ENCODE data around the gene ITIH3. TPM values are rescaled to one million over a fixed set of nuclear protein-coding genes. Genes with fewer than 3 reads are reported as not detected.

Gene ITIH3
- total RNA-seq, 1 experiment from 2014 or later, result 4.0 TPM

DNA sequence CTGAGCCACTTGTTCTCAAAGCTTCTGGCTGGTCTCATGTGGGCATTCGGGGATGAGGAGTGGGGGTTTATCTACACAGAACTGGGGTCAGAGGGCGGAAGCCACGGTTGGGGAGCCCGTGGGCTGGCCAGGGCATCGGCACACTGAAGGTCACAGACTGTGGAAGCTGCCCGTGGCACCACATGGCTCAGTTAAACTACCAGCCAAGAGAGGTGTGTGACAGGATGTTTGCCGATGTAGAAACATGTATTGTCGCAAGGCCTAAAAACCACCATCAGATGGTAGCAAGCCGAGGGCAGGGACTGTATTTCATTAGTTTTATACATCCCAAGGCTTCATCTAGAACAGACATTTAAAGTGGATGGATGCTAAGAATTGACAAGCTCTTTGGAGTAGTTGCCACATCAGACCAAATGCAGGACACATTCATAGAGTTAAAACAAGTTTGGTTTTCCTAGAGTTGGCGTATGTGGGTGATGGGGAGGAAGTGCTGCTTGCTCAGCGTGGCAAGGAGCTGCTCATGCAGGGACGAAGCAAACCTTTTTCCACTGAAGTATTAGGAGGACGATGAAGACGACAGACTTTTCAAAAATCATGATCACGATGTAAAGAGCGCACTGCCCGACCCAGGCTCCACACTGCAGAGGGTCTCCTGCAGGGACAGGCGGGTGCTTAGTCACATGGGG is 49.8 kb downstream of the ITIH3 start:
- no peak overlapping the region for H3K4me3 ChIP-seq
- no peak overlapping the region for H3K27ac ChIP-seq
- no peak for DNase-seq (ENCODE audit: low read depth in 1 of 2, low spot score in 2 of 2)
- no peaks in the 10 kb centered on the region for H3K27me3 ChIP-seq (replicated peaks)
- H3K36me3 ChIP-seq, result peaks cover 10% of the 10 kb centered on the region; the same call in 1 of the 2 replicates
- peaks cover 11% of the 10 kb centered on the region for H3K4me1 ChIP-seq (replicated peaks)
- no peaks in the 10 kb centered on the region for H3K9me3 ChIP-seq (replicated peaks)

DNA sequence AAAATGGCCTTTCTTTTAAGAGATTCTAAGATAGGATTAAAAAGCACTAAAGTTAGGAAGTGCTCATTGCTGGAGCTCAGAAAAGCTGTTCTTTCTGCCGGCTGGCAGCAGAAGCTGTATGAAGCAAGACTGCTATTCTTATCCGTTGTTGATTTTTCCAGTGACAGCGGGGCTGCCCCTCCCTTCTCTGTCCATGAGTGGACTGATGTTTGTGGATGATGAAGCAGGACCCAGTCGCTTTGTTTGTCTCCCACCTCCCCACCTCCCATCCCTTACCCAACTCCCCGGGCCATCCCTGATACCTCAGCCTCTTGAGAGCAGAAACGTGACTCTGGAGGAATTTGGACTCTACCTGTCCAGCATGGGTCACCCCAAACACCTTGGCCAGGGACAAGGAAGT is 50.6 kb downstream of the ITIH3 start:
- no peak for DNase-seq (ENCODE audit: low read depth in 1 of 2, low spot score in 2 of 2)
- Histone ChIP-seq H3K27ac (no peak overlapping the region), H3K4me1 (replicated peaks) (peaks cover 11% of the 10 kb centered on the region)

DNA sequence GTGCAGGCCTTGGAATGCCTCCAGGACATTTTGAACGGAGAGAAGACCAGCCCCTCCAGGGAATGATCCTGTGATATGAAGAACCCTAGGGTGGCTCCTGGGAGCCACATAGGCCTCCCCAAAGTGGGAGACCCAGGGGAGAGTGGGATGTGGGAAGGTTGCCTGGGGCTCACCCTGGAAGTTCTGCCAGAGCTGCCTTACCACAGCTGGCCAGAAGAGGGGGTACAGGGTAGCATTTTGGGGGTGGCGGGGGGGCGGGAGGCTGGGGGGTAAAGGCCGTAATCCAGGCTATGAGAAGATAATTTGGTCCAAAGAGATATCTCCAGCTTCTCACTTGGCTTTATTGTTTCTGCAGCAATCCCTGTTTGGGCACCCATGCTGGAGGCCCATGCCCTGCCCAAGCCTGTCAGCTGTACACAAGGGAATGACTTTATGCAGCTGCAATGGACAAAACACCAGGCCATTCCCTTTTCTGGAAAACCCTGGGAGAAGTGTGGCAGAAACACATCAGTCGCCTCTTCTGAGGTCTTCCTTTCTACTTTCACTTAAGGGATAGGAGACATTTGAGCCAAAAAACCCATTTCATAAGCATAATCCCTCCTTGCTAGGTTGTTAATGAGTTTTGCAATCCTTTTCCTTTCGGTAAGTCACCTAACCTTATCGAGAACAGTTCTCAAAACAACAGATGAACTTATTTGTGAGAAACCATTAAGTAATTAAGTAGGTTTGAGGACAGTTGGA is 51.3 kb downstream of the ITIH3 start:
- Histone ChIP-seq H3K27me3 (replicated peaks) (no peaks in the 10 kb centered on the region), H3K4me3 (no peak overlapping the region), H3K9me3 (replicated peaks) (no peaks in the 10 kb centered on the region), H3K27ac (no peak overlapping the region), H3K36me3 (peaks cover 16% of the 10 kb centered on the region), H3K4me1 (replicated peaks) (peaks cover 11% of the 10 kb centered on the region)
- DNase-seq (ENCODE audit: low read depth in 1 of 2, low spot score in 2 of 2), result no peak

More for the DNA sequence above, 50.6 kb downstream of the ITIH3 start:
- H3K27me3 ChIP-seq (replicated peaks), result no peaks in the 10 kb centered on the region
- no peaks in the 10 kb centered on the region for H3K9me3 ChIP-seq (replicated peaks)
- no peak overlapping the region for H3K4me3 ChIP-seq
- H3K36me3 ChIP-seq, result peaks cover 12% of the 10 kb centered on the region; the same call in 1 of the 2 replicates

DNA sequence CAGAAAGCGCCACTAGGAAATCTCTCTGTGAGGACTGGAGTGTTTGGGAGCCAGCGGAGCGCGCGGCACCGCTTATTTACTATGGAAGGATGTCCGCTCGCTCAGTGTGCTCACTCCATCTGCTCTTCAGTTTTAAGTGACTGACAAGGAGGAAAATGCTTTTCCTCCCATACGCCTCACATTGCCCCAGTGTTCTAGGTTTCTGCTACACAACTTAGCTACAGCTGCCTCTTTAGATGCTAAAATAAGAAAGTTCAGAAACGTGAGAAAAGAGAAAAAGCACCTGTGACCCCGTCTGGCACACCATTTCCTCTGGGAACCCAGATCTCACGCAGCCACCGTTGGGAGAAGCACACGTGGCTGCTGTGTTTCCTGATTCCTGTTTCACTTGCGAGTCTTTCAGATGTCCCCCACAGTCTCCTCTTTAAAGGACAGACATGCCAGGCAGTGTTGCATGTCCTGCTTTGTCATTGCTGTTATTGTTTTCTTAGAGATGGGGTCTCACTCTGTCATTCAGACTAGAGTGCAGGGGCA is 51.9 kb downstream of the ITIH3 start:
- no peak for DNase-seq (ENCODE audit: low read depth in 1 of 2, low spot score in 2 of 2)
- Histone ChIP-seq H3K4me1 (replicated peaks) (peaks cover 11% of the 10 kb centered on the region), H3K27ac (no peak overlapping the region), H3K4me3 (no peak overlapping the region), H3K9me3 (replicated peaks) (no peaks in the 10 kb centered on the region), H3K36me3 (peaks cover 21% of the 10 kb centered on the region), H3K27me3 (replicated peaks) (no peaks in the 10 kb centered on the region)

DNA sequence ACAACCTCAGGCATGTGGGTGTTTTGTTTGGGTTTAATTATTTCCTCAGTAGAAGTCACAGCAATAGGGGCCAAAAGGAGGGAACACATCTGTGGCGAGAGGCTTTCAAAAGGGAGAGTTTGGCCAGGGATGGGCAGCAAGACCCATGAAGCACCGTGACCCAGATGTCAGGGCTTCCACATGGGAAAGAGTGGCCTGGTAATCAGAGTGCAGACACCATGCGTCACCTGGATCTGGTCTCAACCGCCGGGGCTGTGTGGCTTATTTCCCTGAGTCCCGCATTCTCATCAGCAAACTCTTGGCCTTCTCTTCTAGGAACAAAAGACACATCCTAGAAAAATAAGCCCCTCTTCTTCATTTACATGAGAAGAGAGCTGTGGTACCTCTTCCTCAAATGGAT is 52.6 kb downstream of the ITIH3 start:
- Histone ChIP-seq H3K4me3 (no peak overlapping the region), H3K27ac (no peak overlapping the region), H3K4me1 (replicated peaks) (peaks cover 11% of the 10 kb centered on the region), H3K27me3 (replicated peaks) (no peaks in the 10 kb centered on the region), H3K36me3 (peaks cover 24% of the 10 kb centered on the region), H3K9me3 (replicated peaks) (no peaks in the 10 kb centered on the region)
- no peak for DNase-seq (ENCODE audit: low read depth in 1 of 2, low spot score in 2 of 2)

DNA sequence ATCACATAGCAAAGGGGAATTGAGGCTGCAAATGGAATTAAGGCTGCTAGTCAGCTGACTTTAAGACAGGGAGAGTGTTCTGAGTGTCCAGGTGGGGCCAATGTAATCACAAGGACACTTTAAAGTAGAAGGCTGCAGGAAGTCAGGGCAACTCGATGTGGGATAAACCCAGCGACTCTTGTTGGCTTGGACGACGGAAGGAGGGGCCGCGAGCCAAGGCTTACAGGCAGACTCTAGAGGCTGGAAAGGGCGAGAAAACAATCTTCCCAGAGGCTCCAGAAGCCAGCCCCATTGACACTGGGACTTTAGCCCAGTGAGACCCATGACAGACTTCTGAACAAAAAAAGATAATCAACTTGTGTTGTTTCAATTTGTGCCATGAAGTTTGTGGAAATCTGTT is 53.1 kb downstream of the ITIH3 start:
- H3K4me1 ChIP-seq (replicated peaks), result peaks cover 11% of the 10 kb centered on the region
- no peaks in the 10 kb centered on the region for H3K27me3 ChIP-seq (replicated peaks)
- no peak overlapping the region for H3K4me3 ChIP-seq
- H3K36me3 ChIP-seq, result peaks cover 20% of the 10 kb centered on the region
- H3K27ac ChIP-seq, result no peak overlapping the region
- DNase-seq (ENCODE audit: low read depth in 1 of 2, low spot score in 2 of 2), result no peak
- H3K9me3 ChIP-seq (replicated peaks), result no peaks in the 10 kb centered on the region

DNA sequence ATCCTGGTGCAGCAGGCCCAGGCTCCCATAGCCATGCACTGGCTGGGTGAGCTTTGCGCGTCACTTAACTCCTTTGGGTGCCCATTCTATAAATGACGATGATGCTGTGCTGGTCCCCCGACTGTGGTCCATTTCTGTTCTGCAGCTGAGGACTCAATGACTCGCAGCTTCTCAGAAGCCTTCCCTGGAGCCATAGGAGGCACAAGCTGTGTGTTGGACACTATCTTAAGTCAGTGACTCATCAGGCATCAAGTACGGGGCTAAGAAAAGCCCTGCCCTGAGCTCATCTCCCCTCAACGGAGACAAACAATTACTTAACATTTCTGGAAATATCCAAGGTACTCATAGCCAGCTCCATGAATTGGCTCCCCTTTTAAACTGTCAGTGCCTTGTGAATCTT is 54.0 kb downstream of the ITIH3 start:
- peaks cover 2% of the 10 kb centered on the region for H3K4me1 ChIP-seq (replicated peaks)
- H3K27ac ChIP-seq, result no peak overlapping the region
- no peaks in the 10 kb centered on the region for H3K9me3 ChIP-seq (replicated peaks)
- H3K36me3 ChIP-seq, result peaks cover 18% of the 10 kb centered on the region
- H3K4me3 ChIP-seq, result no peak overlapping the region
- no peaks in the 10 kb centered on the region for H3K27me3 ChIP-seq (replicated peaks)
- DNase-seq (ENCODE audit: low read depth in 1 of 2, low spot score in 2 of 2), result no peak

DNA sequence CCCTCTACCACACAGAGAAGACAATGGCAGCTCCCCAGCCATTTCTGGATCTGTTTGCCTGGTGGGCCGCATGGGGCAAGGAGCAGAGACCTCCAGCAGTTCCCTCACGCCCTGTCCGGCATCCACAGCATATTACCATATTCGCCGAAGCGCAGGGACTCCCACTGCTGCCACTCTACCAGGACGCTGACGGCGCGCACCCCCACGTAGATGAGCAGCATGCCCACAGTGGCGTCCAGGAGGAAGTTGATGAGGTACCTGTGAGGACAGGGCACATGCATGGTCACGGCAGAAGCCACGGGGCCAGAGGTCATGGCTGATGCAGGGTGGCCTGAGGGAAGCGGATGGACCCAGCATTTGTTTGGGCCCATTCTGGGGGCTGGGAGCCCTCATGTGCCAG is 55.1 kb downstream of the ITIH3 start:
- Histone ChIP-seq H3K4me3 (no peak overlapping the region), H3K36me3 (peaks cover 18% of the 10 kb centered on the region), H3K9me3 (replicated peaks) (no peaks in the 10 kb centered on the region), H3K27ac (no peak overlapping the region), H3K27me3 (replicated peaks) (no peaks in the 10 kb centered on the region), H3K4me1 (replicated peaks) (no peaks in the 10 kb centered on the region)
- DNase-seq (ENCODE audit: low read depth in 1 of 2, low spot score in 2 of 2), result no peak

DNA sequence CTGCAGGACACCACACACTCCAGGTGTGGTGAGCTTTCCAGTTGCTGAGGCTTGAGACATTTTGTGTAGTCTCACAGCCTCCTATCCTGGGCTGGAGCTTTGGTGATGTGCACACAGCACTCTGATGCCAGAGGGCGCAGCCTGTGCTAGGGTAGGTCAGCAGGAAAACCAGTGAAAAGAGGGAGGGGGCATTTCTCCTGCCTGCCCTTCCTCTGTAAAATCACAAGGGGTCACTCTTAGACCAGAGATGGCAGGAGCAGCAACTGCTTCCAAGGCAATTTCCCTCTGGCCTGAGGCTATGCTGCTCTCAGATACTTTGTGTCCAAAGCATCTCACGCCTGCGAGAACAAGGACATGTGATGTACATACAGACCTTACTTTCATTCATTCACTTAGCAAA is 56.8 kb downstream of the ITIH3 start:
- Histone ChIP-seq H3K4me1 (replicated peaks) (no peaks in the 10 kb centered on the region), H3K9me3 (replicated peaks) (no peaks in the 10 kb centered on the region), H3K4me3 (no peak overlapping the region), H3K27me3 (replicated peaks) (no peaks in the 10 kb centered on the region), H3K27ac (no peak overlapping the region), H3K36me3 (peaks cover 18% of the 10 kb centered on the region)
- no peak for DNase-seq (ENCODE audit: low read depth in 1 of 2, low spot score in 2 of 2)

DNA sequence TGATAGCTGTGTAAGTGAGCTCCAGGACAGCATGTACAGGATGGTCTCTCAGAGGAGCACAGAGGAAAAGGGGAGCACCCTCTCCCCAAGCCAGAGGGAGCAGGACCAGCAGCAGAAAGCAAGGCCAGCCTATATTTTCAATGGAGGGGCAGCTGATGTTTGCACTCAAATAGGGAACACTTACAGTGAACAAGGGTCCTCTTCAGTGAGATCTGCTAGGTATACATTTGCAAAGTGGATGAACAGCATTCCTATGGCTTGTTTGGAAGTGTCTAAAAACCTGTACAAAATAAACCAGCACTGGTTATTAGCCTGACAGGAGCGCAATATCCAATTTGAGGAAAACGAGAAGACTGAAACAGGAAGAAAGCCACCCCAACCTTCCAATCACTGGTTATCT is 57.8 kb downstream of the ITIH3 start:
- Histone ChIP-seq H3K9me3 (replicated peaks) (no peaks in the 10 kb centered on the region), H3K27ac (no peak overlapping the region), H3K36me3 (peaks cover 18% of the 10 kb centered on the region), H3K27me3 (replicated peaks) (no peaks in the 10 kb centered on the region), H3K4me1 (replicated peaks) (no peaks in the 10 kb centered on the region), H3K4me3 (no peak overlapping the region)
- no peak for DNase-seq (ENCODE audit: low read depth in 1 of 2, low spot score in 2 of 2)

DNA sequence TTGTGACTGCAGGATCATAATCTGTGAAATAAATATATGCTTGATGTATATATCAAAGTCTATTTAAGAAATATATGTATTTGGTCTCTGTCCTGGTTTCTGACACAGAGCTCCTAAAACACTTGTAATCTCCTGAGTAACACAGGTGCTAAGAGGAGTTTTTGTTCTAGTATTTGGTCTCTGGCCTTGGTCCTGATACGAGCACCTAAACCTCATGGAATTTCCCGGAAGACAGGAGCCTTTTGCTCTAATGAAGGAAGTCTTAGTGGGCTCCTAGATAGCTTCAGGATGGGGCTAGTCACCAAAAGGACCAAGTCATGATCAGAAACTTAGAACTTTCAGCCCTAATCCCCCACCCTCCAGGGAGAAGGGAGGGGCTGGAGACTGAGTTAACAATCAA is 59.4 kb downstream of the ITIH3 start:
- Histone ChIP-seq H3K36me3 (peaks cover 16% of the 10 kb centered on the region), H3K27me3 (replicated peaks) (no peaks in the 10 kb centered on the region), H3K4me1 (replicated peaks) (no peaks in the 10 kb centered on the region), H3K4me3 (no peak overlapping the region), H3K27ac (no peak overlapping the region), H3K9me3 (replicated peaks) (no peaks in the 10 kb centered on the region)
- no peak for DNase-seq (ENCODE audit: low read depth in 1 of 2, low spot score in 2 of 2)

DNA sequence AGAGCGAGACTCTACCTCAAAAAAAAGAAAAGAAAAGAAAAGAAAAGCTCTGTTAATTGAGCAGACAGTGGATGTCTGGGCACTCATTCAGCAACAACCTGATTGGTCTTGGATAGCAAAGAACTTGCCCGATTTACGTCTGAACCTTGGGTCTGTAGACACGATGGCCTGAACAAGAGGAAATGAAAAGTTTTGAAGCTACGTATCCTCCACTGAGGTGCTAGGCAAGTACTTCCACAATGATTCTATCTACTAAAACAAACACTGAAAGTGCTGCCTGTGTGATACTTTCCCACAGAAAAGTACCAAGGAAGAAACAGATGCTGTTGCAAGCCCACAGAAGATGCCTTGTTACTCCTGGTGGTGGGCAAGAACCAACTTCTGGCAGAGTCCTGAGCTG is 62.1 kb downstream of the ITIH3 start:
- H3K9me3 ChIP-seq (replicated peaks), result no peaks in the 10 kb centered on the region
- peaks cover 2% of the 10 kb centered on the region; the same call in 1 of the 2 replicates for H3K36me3 ChIP-seq
- no peaks in the 10 kb centered on the region for H3K4me1 ChIP-seq (replicated peaks)
- no peak overlapping the region for H3K4me3 ChIP-seq
- no peaks in the 10 kb centered on the region for H3K27me3 ChIP-seq (replicated peaks)
- H3K27ac ChIP-seq, result no peak overlapping the region
- no peak for DNase-seq (ENCODE audit: low read depth in 1 of 2, low spot score in 2 of 2)

DNA sequence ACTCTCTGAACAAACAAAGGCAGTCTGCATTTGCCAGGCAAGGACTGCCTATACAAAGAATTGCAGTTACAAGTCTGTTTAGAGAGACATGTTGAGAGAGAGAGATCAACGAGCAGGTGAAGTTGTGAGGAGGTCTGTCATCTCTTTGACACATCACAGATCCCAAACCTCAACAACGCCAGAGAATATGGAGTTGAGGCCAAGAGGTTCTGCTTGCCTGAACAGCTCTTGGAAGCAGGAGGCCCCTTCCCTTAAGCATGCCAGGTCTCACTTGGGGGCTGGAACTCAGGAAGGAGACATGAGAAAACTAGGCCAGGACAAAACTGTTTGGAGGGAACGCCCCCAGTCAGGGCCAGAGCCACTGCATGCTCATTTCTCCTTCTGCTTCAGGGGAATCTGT is 62.5 kb downstream of the ITIH3 start:
- Histone ChIP-seq H3K9me3 (replicated peaks) (no peaks in the 10 kb centered on the region), H3K36me3 (no peaks in the 10 kb centered on the region), H3K27me3 (replicated peaks) (no peaks in the 10 kb centered on the region), H3K27ac (no peak overlapping the region), H3K4me1 (replicated peaks) (no peaks in the 10 kb centered on the region), H3K4me3 (no peak overlapping the region)
- no peak for DNase-seq (ENCODE audit: low read depth in 1 of 2, low spot score in 2 of 2)

DNA sequence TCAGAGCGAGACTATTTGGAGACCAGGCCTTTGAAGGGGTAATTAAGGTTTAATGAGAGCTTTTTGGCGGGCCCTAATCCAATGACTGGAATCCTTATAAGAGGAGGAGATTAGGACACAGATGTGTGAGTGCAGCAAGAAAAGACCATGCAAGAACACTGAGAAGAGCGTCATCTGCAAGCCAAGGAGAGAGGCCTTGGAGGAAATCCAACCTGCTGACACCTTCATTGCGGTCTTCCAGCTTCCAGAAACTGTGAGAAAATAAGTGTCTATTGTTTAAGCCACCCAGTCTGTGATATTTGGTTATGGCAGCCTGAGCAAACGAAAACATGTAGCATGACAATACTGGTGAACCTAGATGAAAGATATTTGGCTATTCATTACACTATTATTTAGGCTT is 63.3 kb downstream of the ITIH3 start:
- H3K4me1 ChIP-seq (replicated peaks), result no peaks in the 10 kb centered on the region
- H3K27ac ChIP-seq, result no peak overlapping the region
- H3K36me3 ChIP-seq, result no peaks in the 10 kb centered on the region
- H3K4me3 ChIP-seq, result no peak overlapping the region
- DNase-seq (ENCODE audit: low read depth in 1 of 2, low spot score in 2 of 2), result no peak
- no peaks in the 10 kb centered on the region for H3K27me3 ChIP-seq (replicated peaks)
- H3K9me3 ChIP-seq (replicated peaks), result no peaks in the 10 kb centered on the region
